IMR-90 (cell line): ENCODE results near the gene TP53BP2. TPM values are rescaled to one million over a fixed set of nuclear protein-coding genes. Genes with fewer than 3 reads are reported as not detected.

Source experiments
- ATAC-seq: fragments of 200-7000 bp; cut with Tn5 transposase; 2 replicates; pipeline ENCODE4 v1.9.1; 2020; ENCODE audit warnings: low read depth, mild to moderate bottlenecking, moderate library complexity
- BruUV-seq: library from RNA; stranded (reverse); fragments of 400-500 nt; replicated peaks from 2 replicates; lab custom pipeline; 2021; lab: Mats Ljungman, UMichigan
- CTCF ChIA-PET: fragments of 300-600 bp; formaldehyde crosslinking; extraction: SDS; loops from one replicate; lab custom pipeline; 2021; ENCODE audit warnings: antibody characterized with exemption; lab: Yijun Ruan, JAX
- POLR2A ChIA-PET: fragments of 300-600 bp; sonication (Branson Sonifier 250); formaldehyde crosslinking; loops from one replicate; lab custom pipeline; 2022; ENCODE audit warnings: antibody characterized with exemption; ENCODE audit not compliant: unreplicated experiment; lab: Charles Lee
- DNase-seq: peaks from one replicate; pipeline ENCODE4 v3.0.0; 2013
- H2AFZ ChIP-seq: replicated peaks from 2 replicates; pipeline ENCODE3; 2013; ENCODE audit warnings: low read length, mild to moderate bottlenecking; ENCODE audit not compliant: poor library complexity
- H2AK5ac ChIP-seq: 2 replicates; pipeline ENCODE4 v1.6.1; 2013; ENCODE audit warnings: low read depth, low read length, inconsistent platforms
- H2AK9ac ChIP-seq: replicated peaks from 2 replicates; pipeline ENCODE3; 2013; ENCODE audit warnings: mild to moderate bottlenecking, low read depth, low read length, moderate library complexity; ENCODE audit not compliant: poor library complexity
- H2BK120ac ChIP-seq: 2 replicates; pipeline ENCODE4 v1.6.1; 2013; ENCODE audit warnings: low read depth, low read length, inconsistent platforms
- H2BK15ac ChIP-seq: 3 replicates; pipeline ENCODE4 v1.6.1; 2013; ENCODE audit warnings: low read depth, low read length, inconsistent platforms
- H2BK20ac ChIP-seq: 2 replicates; pipeline ENCODE4 v1.6.1; 2013; ENCODE audit warnings: low read depth, mild to moderate bottlenecking, inconsistent platforms, low read length, moderate library complexity
- H2BK5ac ChIP-seq: 2 replicates; pipeline ENCODE4 v1.6.1; 2013; ENCODE audit warnings: mild to moderate bottlenecking, low read depth, low read length, inconsistent platforms; ENCODE audit not compliant: poor library complexity, severe bottlenecking
- H3K14ac ChIP-seq: replicated peaks from 2 replicates; pipeline ENCODE4 v1.6.1; 2013; ENCODE audit warnings: low read depth, low read length, inconsistent platforms
- H3K18ac ChIP-seq: 2 replicates; pipeline ENCODE4 v1.6.1; 2013; ENCODE audit warnings: low read depth, low read length, control low read depth
- H3K23ac ChIP-seq: 2 replicates; pipeline ENCODE4 v1.6.1; 2013; ENCODE audit warnings: low read depth, low read length, inconsistent platforms
- H3K27ac ChIP-seq: 2 replicates; pipeline ENCODE4 v1.5.1; 2013; ENCODE audit warnings: mild to moderate bottlenecking, control low read depth, low read length; ENCODE audit not compliant: insufficient read depth
- H3K27me3 ChIP-seq: 2 replicates; pipeline ENCODE4 v1.6.1; 2013; ENCODE audit warnings: low read length; ENCODE audit not compliant: control insufficient read depth, insufficient read depth
- H3K36me3 ChIP-seq: 2 replicates; pipeline ENCODE4 v1.6.1; 2013; ENCODE audit warnings: low read length, mixed read lengths; ENCODE audit not compliant: control insufficient read depth, insufficient read depth
- H3K4ac ChIP-seq: 2 replicates; pipeline ENCODE4 v1.6.1; 2013; ENCODE audit warnings: low read depth, low read length, inconsistent platforms
- H3K4me1 ChIP-seq: 2 replicates; pipeline ENCODE4 v1.6.1; 2013; ENCODE audit warnings: low read length, mixed read lengths; ENCODE audit not compliant: control insufficient read depth, insufficient read depth
- H3K4me2 ChIP-seq: 2 replicates; pipeline ENCODE4 v1.6.1; 2013; ENCODE audit warnings: low read depth, mild to moderate bottlenecking, control low read depth, low read length, moderate library complexity
- H3K4me3 ChIP-seq: 2 replicates; pipeline ENCODE4 v1.5.1; 2013; ENCODE audit warnings: low read depth, mild to moderate bottlenecking, control low read depth, low read length, moderate library complexity; ENCODE audit not compliant: insufficient read depth
- H3K56ac ChIP-seq: 2 replicates; pipeline ENCODE4 v1.6.1; 2013; ENCODE audit warnings: low read length, inconsistent platforms; ENCODE audit not compliant: insufficient read depth; ENCODE audit errors: extremely low read depth
- H3K79me1 ChIP-seq, 2 experiments: 2 replicates each; pipeline ENCODE4 v1.6.1; 2013; ENCODE audit warnings: low read length in 2 of 2, inconsistent platforms in 1 of 2, low read depth in 1 of 2
- H3K9ac ChIP-seq: 2 replicates; pipeline ENCODE4 v1.6.1; 2013; ENCODE audit warnings: low read depth, low read length, control low read depth
- H3K9me1 ChIP-seq: 2 replicates; pipeline ENCODE4 v1.6.1; 2013; ENCODE audit warnings: low read length, inconsistent platforms; ENCODE audit not compliant: insufficient read depth
- H3K9me3 ChIP-seq: 2 replicates; pipeline ENCODE4 v1.6.1; 2013; ENCODE audit warnings: low read length; ENCODE audit not compliant: control insufficient read depth, insufficient read depth
- H4K20me1 ChIP-seq: 2 replicates; pipeline ENCODE4 v1.6.1; 2013; ENCODE audit warnings: low read length, inconsistent platforms; ENCODE audit not compliant: insufficient read depth
- H4K5ac ChIP-seq: 2 replicates; pipeline ENCODE4 v1.6.1; 2013; ENCODE audit warnings: mild to moderate bottlenecking, low read depth, low read length, control low read depth
- H4K8ac ChIP-seq, 2 experiments: 2 replicates each; pipeline ENCODE4 v1.6.1; 2013; ENCODE audit warnings: low read depth in 2 of 2, low read length in 2 of 2, control low read depth in 1 of 2, inconsistent platforms in 1 of 2
- H4K91ac ChIP-seq: 2 replicates; pipeline ENCODE4 v1.6.1; 2013; ENCODE audit warnings: low read depth, low read length, inconsistent platforms; ENCODE audit not compliant: insufficient read depth
- CEBPB ChIP-seq: IDR thresholded peaks from 2 replicates; pipeline ENCODE4 v1.6.1; 2012; ENCODE audit warnings: low read depth, low read length, improper control_type of control experiment
- RCOR1 ChIP-seq: IDR thresholded peaks from 2 replicates; pipeline ENCODE4 v1.6.1; 2012; ENCODE audit warnings: mild to moderate bottlenecking, low read length, improper control_type of control experiment; ENCODE audit not compliant: insufficient replicate concordance
- WGBS, 2 experiments: methylation state at CpG; one replicate each; pipeline versions ENCODE4 v1.1.5 to v1.1.7; 2013; ENCODE audit warnings: missing lambda C conversion rate in 2 of 2; ENCODE audit not compliant: insufficient read length in 1 of 2; ENCODE audit errors: extremely low coverage in 2 of 2; 5-methylcytosine and 5-hydroxymethylcytosine counted together
- dilution Hi-C: fragments of 300-500 bp; cut with HindIII; formaldehyde crosslinking; loops from one replicate; pipeline ENCODE4 v1.14.3; 2018; ENCODE audit warnings: low sequenced_read_pairs; ENCODE audit not compliant: unreplicated experiment
- in situ Hi-C: fragments of 300-500 bp; cut with MboI; formaldehyde crosslinking; loops from 3 replicates; pipeline ENCODE4 v1.14.3; 2019; ENCODE audit warnings: low sequenced_read_pairs, inconsistent platforms, mixed read lengths
- intact Hi-C: fragments of 100-400 bp; cut with micrococcal nuclease; formaldehyde crosslinking; loops from 2 replicates; pipeline ENCODE4 v1.10.0; 2022
- polyA plus RNA-seq, 3 experiments: library from polyadenylated mRNA; depleted of rRNA; stranded (reverse); fragments of >200 nt; gene quantifications; 2 replicates each; pipeline ENCODE4 v1.2.3, GENCODE V29; 2012; ENCODE audit warnings: low replicate concordance in 1 of 3
- total RNA-seq: library from RNA; depleted of rRNA; stranded (reverse); fragments of >200 nt; gene quantifications from 2 replicates; pipeline ENCODE4 v1.2.3, GENCODE V29; 2012

The TP53BP2 gene
- total and polyA plus RNA-seq, 2 of the 4 experiments (the other 2 are of a cell fraction): 19.9 to 35.0 TPM

GRCh38 chr1:223794136-223794880 lies 51.4 kb downstream of the TP53BP2 start:
- Histone ChIP-seq H2AK9ac (no peak overlapping the region), H4K8ac (no peak overlapping the region), H3K9ac (no peak overlapping the region), H3K4me2 (no peak overlapping the region), H2BK120ac (no peak overlapping the region), H3K4me1 (no peaks in the 10 kb centered on the region), H3K56ac (no peak overlapping the region), H3K9me1 (peaks cover 3% of the 10 kb centered on the region; the same call in 1 of the 2 replicates), H3K18ac (no peak overlapping the region), H4K91ac (no peak overlapping the region), H2BK20ac (no peak overlapping the region), H3K4ac (no peak overlapping the region), H3K79me1 (peaks cover 8 to 43% of the 10 kb centered on the region in 2 experiments; a peak in 3 of 4 replicates), H3K27me3 (no peaks in the 10 kb centered on the region), H2BK5ac (no peak overlapping the region), H3K27ac (no peak overlapping the region), H2BK15ac (no peak overlapping the region), H4K5ac (no peak overlapping the region), H3K4me3 (no peak overlapping the region), H3K9me3 (no peaks in the 10 kb centered on the region), H2AK5ac (no peak overlapping the region), H3K36me3 (peaks cover 28% of the 10 kb centered on the region), H3K23ac (no peak overlapping the region), H4K20me1 (peaks cover 4% of the 10 kb centered on the region), H3K14ac (no peak overlapping the region), H2AFZ (no peak overlapping the region)
- ChIA-PET POLR2A (no interaction called here), CTCF (interaction anchor here (1.1 kb wide), 1 partner anchor 46 kb away, joined by 3 read pairs; no protein-coding TSS in a partner anchor)
- dilution Hi-C loops (no loop called here), intact Hi-C loops (no loop called here), in situ Hi-C loops (no loop called here)
- BruUV-seq: no TSS peak
- DNase-seq: peak; percentile 22
- TF ChIP-seq RCOR1 (no peak), CEBPB (peak; percentile 51)
- no peak for ATAC-seq
- WGBS, 2 experiments: no CpG with 5 or more reads among the region's 9 CpGs
